Neuronal stem cell (in vitro differentiated cells): Measurements from ENCODE around the gene C11orf86.

Experiments
- DNase-seq: peaks from one replicate; pipeline ENCODE4 v3.0.0-alpha.2; 2013; ENCODE audit warnings: low spot score
- H2AFZ ChIP-seq: one replicate; pipeline ENCODE4 v1.6.1; 2013; ENCODE audit warnings: mild to moderate bottlenecking, low read length, inconsistent platforms
- H2AK5ac ChIP-seq: 2 replicates; pipeline ENCODE4 v1.6.1; 2013; ENCODE audit warnings: low read depth, mild to moderate bottlenecking, inconsistent platforms, low read length, moderate library complexity, mixed read lengths
- H2BK120ac ChIP-seq: 2 replicates; pipeline ENCODE4 v1.6.1; 2013; ENCODE audit warnings: low read depth, mild to moderate bottlenecking, inconsistent platforms, low read length, moderate library complexity, mixed read lengths
- H2BK12ac ChIP-seq: one replicate; pipeline ENCODE4 v1.6.1; 2013; ENCODE audit warnings: low read length, inconsistent platforms
- H2BK15ac ChIP-seq: 2 replicates; pipeline ENCODE4 v1.6.1; 2013; ENCODE audit warnings: mild to moderate bottlenecking, low read length, inconsistent platforms, mixed read lengths
- H2BK5ac ChIP-seq: one replicate; pipeline ENCODE4 v1.6.1; 2013; ENCODE audit warnings: inconsistent platforms, mild to moderate bottlenecking, low read length, moderate library complexity
- H3K14ac ChIP-seq: one replicate; pipeline ENCODE4 v1.6.1; 2013; ENCODE audit warnings: low read length, inconsistent platforms
- H3K18ac ChIP-seq: 2 replicates; pipeline ENCODE4 v1.6.1; 2013; ENCODE audit warnings: low read length, inconsistent platforms
- H3K23ac ChIP-seq: 2 replicates; pipeline ENCODE4 v1.6.1; 2013; ENCODE audit warnings: low read depth, mild to moderate bottlenecking, mixed read lengths, low read length, inconsistent platforms; ENCODE audit not compliant: poor library complexity
- H3K27ac ChIP-seq: replicated peaks from 3 replicates; pipeline ENCODE4 v1.5.1; 2013; ENCODE audit warnings: low read length, inconsistent platforms
- H3K27me3 ChIP-seq, 3 experiments: 2 replicates each; pipeline ENCODE4 v1.6.1; 2013; ENCODE audit warnings: low read length in 3 of 3, mild to moderate bottlenecking in 2 of 3, inconsistent platforms in 1 of 3, low read depth in 1 of 3, mixed read lengths in 1 of 3, moderate library complexity in 1 of 3; ENCODE audit not compliant: control insufficient read depth in 3 of 3, insufficient read depth in 3 of 3
- H3K36me3 ChIP-seq, 2 donors: replicated peaks in 1 of 2; 2 replicates each; pipeline ENCODE4 v1.6.1; 2013; ENCODE audit warnings: low read length in 2 of 2; ENCODE audit not compliant: control insufficient read depth in 2 of 2, insufficient read depth in 2 of 2
- H3K4ac ChIP-seq: 2 replicates; pipeline ENCODE4 v1.6.1; 2013; ENCODE audit warnings: inconsistent platforms, mild to moderate bottlenecking, low read length, moderate library complexity
- H3K4me1 ChIP-seq, 2 donors: 1 replicate in 1 of 2; 2 replicates in 1 of 2; pipeline ENCODE4 v1.6.1; 2013; ENCODE audit warnings: low read length in 2 of 2, low read depth in 1 of 2; ENCODE audit not compliant: control insufficient read depth in 2 of 2, insufficient read depth in 1 of 2
- H3K4me2 ChIP-seq: one replicate; pipeline ENCODE4 v1.6.1; 2013; ENCODE audit warnings: mild to moderate bottlenecking, low read length, inconsistent platforms; ENCODE audit not compliant: insufficient read depth, poor library complexity, severe bottlenecking
- H3K4me3 ChIP-seq, 2 donors: 2 replicates each; pipeline ENCODE4 v1.5.1; 2013; ENCODE audit warnings: low read length in 2 of 2, mild to moderate bottlenecking in 2 of 2, inconsistent platforms in 1 of 2, moderate library complexity in 1 of 2
- H3K79me1 ChIP-seq: one replicate; pipeline ENCODE4 v1.6.1; 2013; ENCODE audit warnings: low read depth, mild to moderate bottlenecking, inconsistent platforms, low read length, moderate library complexity
- H3K9ac ChIP-seq: one replicate; pipeline ENCODE4 v1.6.1; 2013; ENCODE audit warnings: mild to moderate bottlenecking, low read depth, low read length, inconsistent platforms; ENCODE audit not compliant: poor library complexity
- H3K9me3 ChIP-seq, 2 donors: replicated peaks in 1 of 2; 2 replicates each; pipeline versions ENCODE3 to v1.6.1; 2013; ENCODE audit warnings: low read length in 2 of 2, mild to moderate bottlenecking in 2 of 2, inconsistent platforms in 1 of 2, low read depth in 1 of 2, mixed read lengths in 1 of 2, moderate library complexity in 1 of 2; ENCODE audit not compliant: control insufficient read depth in 2 of 2, insufficient read depth in 1 of 2
- H4K8ac ChIP-seq: one replicate; pipeline ENCODE4 v1.6.1; 2013; ENCODE audit warnings: low read depth, mild to moderate bottlenecking, inconsistent platforms, low read length, moderate library complexity
- H4K91ac ChIP-seq: one replicate; pipeline ENCODE4 v1.6.1; 2013; ENCODE audit warnings: low read length, low read depth, mild to moderate bottlenecking, inconsistent platforms; ENCODE audit not compliant: poor library complexity
- WGBS, 2 donors: extraction: QIAGEN DNeasy Blood & Tissue Kit; methylation state at CpG; one replicate each; pipeline ENCODE4 v1.1.7; 2013; ENCODE audit warnings: missing lambda C conversion rate in 2 of 2, mixed read lengths in 1 of 2; ENCODE audit not compliant: insufficient read length in 2 of 2, insufficient replicate concordance in 1 of 2; ENCODE audit errors: extremely low coverage in 2 of 2; 5-methylcytosine and 5-hydroxymethylcytosine counted together
- small RNA-seq: library from polyadenylated mRNA; stranded (forward); fragments of <200 nt; extraction: miRNeasy Mini kit (QIAGEN cat#:217004); gene quantifications from one replicate; pipeline ENCODE3, GENCODE V24; 2013; ENCODE audit not compliant: insufficient read depth

The C11orf86 gene

GRCh38 chr11:67024410-67024809, 49.3 kb downstream of the C11orf86 start:
- Histone ChIP-seq H3K23ac (no peak overlapping the region), H4K8ac (no peak overlapping the region), H3K14ac (no peak overlapping the region), H3K79me1 (no peaks in the 10 kb centered on the region), H3K4me1 (peaks cover 2 to 7% of the 10 kb centered on the region in 2 donors), H2BK5ac (no peak overlapping the region), H2AFZ (no peak overlapping the region), H2BK12ac (no peak overlapping the region), H4K91ac (no peak overlapping the region), H3K27me3 (peaks cover 16 to 75% (median 37%) of the 10 kb centered on the region in 3 experiments), H3K4ac (no peak overlapping the region), H2BK15ac (no peak overlapping the region), H2AK5ac (no peak overlapping the region), H3K36me3 (no peaks in the 10 kb centered on the region), H3K9me3 (peaks cover 0 to 8% of the 10 kb centered on the region in 2 donors), H3K4me2 (no peak overlapping the region), H3K27ac (no peak overlapping the region), H3K4me3 (no peak overlapping the region), H3K9ac (no peak overlapping the region), H2BK120ac (no peak overlapping the region), H3K18ac (no peak overlapping the region)
- WGBS, 2 donors = no CpG with 5 or more reads among the region's 5 CpGs
- DNase-seq = no peak

- DNase-seq = no peak
- Histone ChIP-seq H2AK5ac (no peak overlapping the region), H3K4me1 (peaks cover 2 to 7% of the 10 kb centered on the region in 2 donors), H3K4me3 (no peak overlapping the region), H3K4me2 (no peak overlapping the region), H2BK15ac (no peak overlapping the region), H3K36me3 (no peaks in the 10 kb centered on the region), H2BK120ac (no peak overlapping the region), H4K91ac (no peak overlapping the region), H3K4ac (no peak overlapping the region), H2AFZ (no peak overlapping the region), H3K18ac (no peak overlapping the region), H3K9me3 (peaks cover 0 to 8% of the 10 kb centered on the region in 2 donors), H3K14ac (no peak overlapping the region), H3K9ac (no peak overlapping the region), H3K79me1 (no peaks in the 10 kb centered on the region), H4K8ac (no peak overlapping the region), H3K27me3 (peaks cover 16 to 76% (median 37%) of the 10 kb centered on the region in 3 experiments), H3K23ac (no peak overlapping the region), H2BK12ac (no peak overlapping the region), H3K27ac (no peak overlapping the region), H2BK5ac (no peak overlapping the region)
- no CpG with 5 or more reads among the region's 1 CpG for WGBS, 2 donors
Observed at GRCh38 chr11:67024966-67025365, 49.9 kb downstream of the C11orf86 start.

GRCh38 chr11:67025750-67026149, 50.6 kb downstream of the C11orf86 start:
- Histone ChIP-seq H3K4me3 (no peak overlapping the region), H4K8ac (no peak overlapping the region), H2BK15ac (no peak overlapping the region), H3K4ac (no peak overlapping the region), H3K27ac (no peak overlapping the region), H3K4me1 (peaks cover 2 to 7% of the 10 kb centered on the region in 2 donors), H3K9ac (no peak overlapping the region), H3K9me3 (peaks cover 0 to 8% of the 10 kb centered on the region in 2 donors), H2AK5ac (no peak overlapping the region), H3K14ac (no peak overlapping the region), H3K27me3 (peaks cover 16 to 78% (median 37%) of the 10 kb centered on the region in 3 experiments), H2BK5ac (peak overlapping the region; percentile 26), H4K91ac (no peak overlapping the region), H2BK12ac (no peak overlapping the region), H3K4me2 (no peak overlapping the region), H3K23ac (peak overlapping the region; percentile 52), H2AFZ (no peak overlapping the region), H2BK120ac (no peak overlapping the region), H3K79me1 (no peaks in the 10 kb centered on the region), H3K36me3 (no peaks in the 10 kb centered on the region), H3K18ac (no peak overlapping the region)
- WGBS, 2 donors = no CpG with 5 or more reads among the region's 8 CpGs
- no peak for DNase-seq

Small RNAs within 50 kb of the gene (small RNA-seq; reads per million reads assigned to genes)
- gene MIR3163 = 5.5 reads per million, percentile 26 among the genes with 10 or more reads in this experiment
